NCI-H146 treated with DMSO at 0.1 percent for 48 hours (cell line): ENCODE results near the gene OVCH2.
"Not testable (repeated sequence)": the region's sequence is repeated elsewhere in the genome, so short reads cannot be mapped to it uniquely, and the experiment has no call there.

Source experiments
- DNase-seq: peaks from one replicate; lab custom pipeline; 2025; ENCODE audit not compliant: unreplicated experiment; lab: John Stamatoyannopoulos, UW

The OVCH2 gene

GRCh38 chr11:7706377-7706776, at the start of gene OVCH2:
OVCH2 (minus strand) TSS chr11:7706477; CDS start chr11:7706394, 83 bp downstream.
- no peak for DNase-seq

- no peak for DNase-seq
These were observed 43.2 kb upstream of the OVCH2 start for GRCh38 chr11:7749456-7749855.

GRCh38 chr11:7734767-7735166, 28.5 kb upstream of the OVCH2 start:
- DNase-seq = not testable (repeated sequence)

GRCh38 chr11:7714786-7715185, 8.5 kb upstream of the OVCH2 start:
- DNase-seq = no peak

GRCh38 chr11:7703740-7704139, 2.5 kb downstream of the OVCH2 start:
- DNase-seq = no peak

- DNase-seq = no peak
These were observed 9.9 kb downstream of the OVCH2 start for GRCh38 chr11:7696424-7696823.

GRCh38 chr11:7694235-7694634, 12.0 kb downstream of the OVCH2 start:
- DNase-seq = no peak

GRCh38 chr11:7692426-7692825, 13.9 kb downstream of the OVCH2 start:
- DNase-seq = no peak

GRCh38 chr11:7691759-7692350, 14.4 kb downstream of the OVCH2 start:
- DNase-seq = no peak

GRCh38 chr11:7690648-7691047, 15.6 kb downstream of the OVCH2 start:
- no peak for DNase-seq

- no peak for DNase-seq
These were observed 17.0 kb downstream of the OVCH2 start for GRCh38 chr11:7689239-7689638.

- DNase-seq = no peak
These were observed 17.9 kb downstream of the OVCH2 start for GRCh38 chr11:7688238-7688826.

GRCh38 chr11:7687386-7687785, 18.9 kb downstream of the OVCH2 start:
- no peak for DNase-seq

- no peak for DNase-seq
These were observed 19.5 kb downstream of the OVCH2 start for GRCh38 chr11:7686761-7687160.

GRCh38 chr11:7683571-7683970, 22.7 kb downstream of the OVCH2 start:
- no peak for DNase-seq

GRCh38 chr11:7677796-7678201, 28.5 kb downstream of the OVCH2 start:
- DNase-seq = no peak

- DNase-seq = no peak
These were observed 29.2 kb downstream of the OVCH2 start for GRCh38 chr11:7677071-7677470.

GRCh38 chr11:7675631-7676030, 30.6 kb downstream of the OVCH2 start:
- no peak for DNase-seq

- no peak for DNase-seq
These were observed 32.4 kb downstream of the OVCH2 start for GRCh38 chr11:7673724-7674434.

GRCh38 chr11:7672960-7673723, 33.1 kb downstream of the OVCH2 start, which contains the start of gene CYB5R2:
CYB5R2 (minus strand) TSS chr11:7673500; CDS start chr11:7672825, 675 bp downstream.
- no peak for DNase-seq

- no peak for DNase-seq
These were observed 33.9 kb downstream of the OVCH2 start for GRCh38 chr11:7672276-7672959.
